PFSK-1 (cell line): ENCODE measurements around the gene ADH1A.

Source experiments
- POLR2AphosphoS5 ChIP-seq: IDR thresholded peaks from 2 replicates; pipeline ENCODE4 v1.6.1; 2012; ENCODE audit warnings: low read depth, mild to moderate bottlenecking, control low read depth, low read length, moderate library complexity
- REST ChIP-seq, 2 experiments: IDR thresholded peaks; 2 replicates each; pipeline versions ENCODE4 v1.6.1 to v1.8.0; 2011 to 2012; ENCODE audit warnings: low read depth in 2 of 2, low read length in 2 of 2, control low read depth in 1 of 2, inconsistent platforms in 1 of 2, mild to moderate bottlenecking in 1 of 2, moderate library complexity in 1 of 2; ENCODE audit not compliant: insufficient read depth in 1 of 2
- TAF1 ChIP-seq: IDR thresholded peaks from 2 replicates; pipeline ENCODE4 v1.6.1; 2012; ENCODE audit warnings: low read length, control low read depth, borderline replicate concordance; ENCODE audit not compliant: insufficient read depth

- no peak for TF ChIP-seq REST (IDR thresholded peaks at IDR 0.05; ENCODE audit: insufficient read depth in 1 of 2, low read depth in 2 of 2, low read length in 2 of 2)
- no peak for TF ChIP-seq POLR2AphosphoS5
- TF ChIP-seq TAF1, result no peak
Measured at GRCh38 chr4:99290848-99291786, at the start of gene ADH1A.
